COLO829 (cell line): ENCODE data around the gene CARMIL1.

Source experiments
- DNase-seq: peaks from one replicate; pipeline ENCODE4 v3.0.0; 2012; ENCODE audit warnings: low spot score

The CARMIL1 gene

GRCh38 chr6:25512560-25512959 lies 233.4 kb downstream of the CARMIL1 start:
- DNase-seq, result no peak

GRCh38 chr6:25519856-25520255 lies 240.7 kb downstream of the CARMIL1 start:
- DNase-seq, result no peak

- DNase-seq, result no peak
Measured at GRCh38 chr6:25524542-25524941, 245.4 kb downstream of the CARMIL1 start.

GRCh38 chr6:25525078-25525477 lies 245.9 kb downstream of the CARMIL1 start:
- no peak for DNase-seq

- DNase-seq, result no peak
Measured at GRCh38 chr6:25534942-25535631, 255.9 kb downstream of the CARMIL1 start.

GRCh38 chr6:25535632-25536225 lies 256.6 kb downstream of the CARMIL1 start:
- peak; percentile 35 for DNase-seq

GRCh38 chr6:25536781-25537180 lies 257.6 kb downstream of the CARMIL1 start:
- DNase-seq, result no peak

- DNase-seq, result no peak
Measured at GRCh38 chr6:25537349-25538018, 258.3 kb downstream of the CARMIL1 start.

GRCh38 chr6:25541228-25541627 lies 262.1 kb downstream of the CARMIL1 start:
- DNase-seq, result no peak

GRCh38 chr6:25542984-25543910 lies 264.1 kb downstream of the CARMIL1 start:
- no peak for DNase-seq

GRCh38 chr6:25544833-25545232 lies 265.7 kb downstream of the CARMIL1 start:
- DNase-seq, result no peak

- no peak for DNase-seq
Measured at GRCh38 chr6:25547797-25548196, 268.6 kb downstream of the CARMIL1 start.

GRCh38 chr6:25548451-25548850 lies 269.3 kb downstream of the CARMIL1 start:
- DNase-seq, result no peak

GRCh38 chr6:25550631-25551030 lies 271.5 kb downstream of the CARMIL1 start:
- DNase-seq, result no peak

- no peak for DNase-seq
Measured at GRCh38 chr6:25553502-25553901, 274.3 kb downstream of the CARMIL1 start.

GRCh38 chr6:25555188-25555587 lies 276.0 kb downstream of the CARMIL1 start:
- DNase-seq, result no peak

- peak; percentile 73 for DNase-seq
Measured at GRCh38 chr6:25556516-25556915, 277.3 kb downstream of the CARMIL1 start.

- no peak for DNase-seq
Measured at GRCh38 chr6:25558155-25558817, 279.1 kb downstream of the CARMIL1 start.

- DNase-seq, result no peak
Measured at GRCh38 chr6:25560865-25561264, 281.7 kb downstream of the CARMIL1 start.

- no peak for DNase-seq
Measured at GRCh38 chr6:25564943-25565342, 285.8 kb downstream of the CARMIL1 start.

GRCh38 chr6:25570578-25570977 lies 291.4 kb downstream of the CARMIL1 start:
- no peak for DNase-seq

- DNase-seq, result no peak
Measured at GRCh38 chr6:25576919-25577318, 297.7 kb downstream of the CARMIL1 start.
